ENCODE data around the gene EPGN. TPM values are rescaled to one million over a fixed set of nuclear protein-coding genes. Genes with fewer than 3 reads are reported as not detected.

The EPGN gene
- total and polyA plus RNA-seq, 9 donors = 0.18 to 6.5 (median 0.34) TPM; not detected in 3

DNA sequence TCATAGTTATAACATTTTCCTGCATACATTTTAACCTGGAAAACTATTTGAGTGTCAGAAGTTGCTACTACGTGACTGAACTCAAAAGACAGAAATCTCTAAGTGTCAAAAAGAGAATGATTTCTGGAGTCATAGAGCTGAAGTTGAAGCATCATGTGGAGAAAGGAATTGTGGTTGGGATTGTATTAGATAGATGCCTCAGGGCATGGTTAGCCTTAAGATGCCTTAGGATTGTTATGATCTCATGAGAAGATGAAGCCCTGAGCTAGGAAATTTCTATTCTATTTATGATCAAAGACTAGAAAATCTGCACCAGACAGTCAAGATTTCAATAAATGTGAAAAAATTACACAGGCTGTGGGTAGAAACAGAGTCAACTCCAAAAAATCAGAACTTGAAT is 20.2 kb downstream of the EPGN start:
- Histone ChIP-seq H3K36me3 (no peaks in the 10 kb centered on the region), H3K9me3 (no peaks in the 10 kb centered on the region), H3K4me1 (ENCODE audit: insufficient read depth) (no peaks in the 10 kb centered on the region), H3K27ac (no peak overlapping the region), H3K4me3 (no peak overlapping the region), H3K27me3 (no peaks in the 10 kb centered on the region)
- 88 to 94% (median 92%) methylated on average over 1 of the region's 1 CpG for WGBS, 3 donors
- intact Hi-C loops (cut with DNase I) = no loop called here
- no peak for TF ChIP-seq POLR2A (IDR thresholded peaks at IDR 0.05)
- no peak for TF ChIP-seq EP300 (IDR thresholded peaks at IDR 0.05)
- TF ChIP-seq, protein P1, sequence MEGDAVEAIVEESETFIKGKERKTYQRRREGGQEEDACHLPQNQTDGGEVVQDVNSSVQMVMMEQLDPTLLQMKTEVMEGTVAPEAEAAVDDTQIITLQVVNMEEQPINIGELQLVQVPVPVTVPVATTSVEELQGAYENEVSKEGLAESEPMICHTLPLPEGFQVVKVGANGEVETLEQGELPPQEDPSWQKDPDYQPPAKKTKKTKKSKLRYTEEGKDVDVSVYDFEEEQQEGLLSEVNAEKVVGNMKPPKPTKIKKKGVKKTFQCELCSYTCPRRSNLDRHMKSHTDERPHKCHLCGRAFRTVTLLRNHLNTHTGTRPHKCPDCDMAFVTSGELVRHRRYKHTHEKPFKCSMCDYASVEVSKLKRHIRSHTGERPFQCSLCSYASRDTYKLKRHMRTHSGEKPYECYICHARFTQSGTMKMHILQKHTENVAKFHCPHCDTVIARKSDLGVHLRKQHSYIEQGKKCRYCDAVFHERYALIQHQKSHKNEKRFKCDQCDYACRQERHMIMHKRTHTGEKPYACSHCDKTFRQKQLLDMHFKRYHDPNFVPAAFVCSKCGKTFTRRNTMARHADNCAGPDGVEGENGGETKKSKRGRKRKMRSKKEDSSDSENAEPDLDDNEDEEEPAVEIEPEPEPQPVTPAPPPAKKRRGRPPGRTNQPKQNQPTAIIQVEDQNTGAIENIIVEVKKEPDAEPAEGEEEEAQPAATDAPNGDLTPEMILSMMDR (IDR thresholded peaks at IDR 0.05) = no peak
- DNase-seq = no peak

DNA sequence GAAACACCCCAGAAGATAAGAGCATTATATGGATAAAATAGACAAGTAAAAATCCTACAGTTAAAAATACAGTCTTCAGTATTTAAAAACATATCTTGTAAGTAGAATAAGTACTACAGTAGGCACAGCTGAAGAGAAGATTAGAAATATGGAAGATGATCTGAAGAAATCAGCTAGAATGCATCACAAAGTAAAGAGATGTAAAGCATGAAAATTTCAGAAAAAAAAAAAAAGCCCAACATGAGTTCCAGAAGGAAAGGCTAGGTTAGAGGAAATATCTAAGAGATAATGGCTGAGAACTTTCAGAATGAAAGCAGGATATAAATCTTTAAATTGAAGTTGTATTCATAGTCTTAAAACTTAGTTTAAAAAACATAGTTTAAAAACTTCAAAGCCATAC is 21.0 kb downstream of the EPGN start:
- Histone ChIP-seq H3K36me3 (no peaks in the 10 kb centered on the region), H3K4me1 (ENCODE audit: insufficient read depth) (no peaks in the 10 kb centered on the region), H3K27ac (no peak overlapping the region), H3K9me3 (no peaks in the 10 kb centered on the region), H3K4me3 (no peak overlapping the region), H3K27me3 (no peaks in the 10 kb centered on the region)
- TF ChIP-seq, protein P1 (IDR thresholded peaks at IDR 0.05) = no peak
- TF ChIP-seq POLR2A (IDR thresholded peaks at IDR 0.05) (no peak), EP300 (IDR thresholded peaks at IDR 0.05) (no peak)
- intact Hi-C loops (cut with DNase I) = no loop called here
- DNase-seq = no peak

DNA sequence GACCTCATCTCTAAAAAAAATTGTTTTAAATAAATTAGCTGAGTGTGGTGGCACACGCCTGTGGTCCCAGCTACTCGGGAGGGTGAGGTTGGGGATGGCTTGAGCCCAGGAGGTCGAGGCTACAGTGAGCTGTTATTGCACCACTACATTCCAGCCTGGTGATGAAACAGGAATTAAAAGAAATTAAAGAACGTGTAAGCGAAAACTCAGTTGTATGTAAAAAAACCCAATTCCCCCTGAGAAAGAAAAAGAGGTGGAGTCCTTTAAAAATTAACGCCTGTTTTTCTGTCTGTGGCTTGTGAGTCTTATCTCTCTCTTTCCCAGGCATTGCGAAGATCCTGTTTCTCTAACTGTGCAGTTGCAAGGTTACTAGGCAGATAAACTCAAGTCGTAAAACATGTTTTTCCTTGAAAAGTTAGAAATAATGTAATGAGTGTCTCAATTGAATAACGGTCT is 22.1 kb downstream of the EPGN start:
- no peaks in the 10 kb centered on the region for H3K36me3 ChIP-seq
- H3K9me3 ChIP-seq = no peaks in the 10 kb centered on the region
- WGBS, 3 donors = 22 to 34% (median 26%) methylated on average over 9 of the region's 9 CpGs
- no peak for DNase-seq
- no peak overlapping the region for H3K27ac ChIP-seq
- H3K27me3 ChIP-seq = no peaks in the 10 kb centered on the region
- no peaks in the 10 kb centered on the region for H3K4me1 ChIP-seq (ENCODE audit: insufficient read depth)
- no peak overlapping the region for H3K4me3 ChIP-seq
- TF ChIP-seq, protein P1 (IDR thresholded peaks at IDR 0.05) = no peak
- TF ChIP-seq EP300 (IDR thresholded peaks at IDR 0.05) = no peak
- no peak for TF ChIP-seq POLR2A (IDR thresholded peaks at IDR 0.05)
- intact Hi-C loops (cut with DNase I) = no loop called here

DNA sequence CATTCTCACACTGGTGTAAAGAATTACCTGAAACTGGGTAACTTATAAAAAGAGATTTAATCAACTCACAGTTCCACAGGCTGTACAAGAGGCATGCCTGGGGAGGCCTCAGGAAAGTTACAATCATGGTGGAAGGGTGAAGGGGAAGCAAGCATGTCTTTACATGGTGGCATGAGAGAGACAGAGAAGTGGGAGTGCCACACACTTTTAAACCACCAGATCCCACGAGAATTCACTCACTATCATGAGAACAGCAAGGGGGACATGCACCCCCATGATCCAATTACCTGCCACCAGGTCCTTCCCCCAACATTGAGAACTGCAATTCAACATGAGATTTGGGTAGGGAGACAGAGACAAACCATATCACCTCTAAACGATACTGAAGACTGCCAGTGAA is 23.0 kb downstream of the EPGN start:
- H3K4me1 ChIP-seq (ENCODE audit: insufficient read depth) = no peaks in the 10 kb centered on the region
- H3K27me3 ChIP-seq = no peaks in the 10 kb centered on the region
- no peaks in the 10 kb centered on the region for H3K9me3 ChIP-seq
- TF ChIP-seq, protein P1 (IDR thresholded peaks at IDR 0.05) = no peak
- TF ChIP-seq EP300 (IDR thresholded peaks at IDR 0.05) (no peak), POLR2A (IDR thresholded peaks at IDR 0.05) (no peak)
- intact Hi-C loops (cut with DNase I) = no loop called here
- H3K4me3 ChIP-seq = no peak overlapping the region
- no peak overlapping the region for H3K27ac ChIP-seq
- no peaks in the 10 kb centered on the region for H3K36me3 ChIP-seq
- DNase-seq = no peak
- WGBS, 3 donors = 82 to 90% (median 82%) methylated on average over 2 of the region's 2 CpGs

DNA sequence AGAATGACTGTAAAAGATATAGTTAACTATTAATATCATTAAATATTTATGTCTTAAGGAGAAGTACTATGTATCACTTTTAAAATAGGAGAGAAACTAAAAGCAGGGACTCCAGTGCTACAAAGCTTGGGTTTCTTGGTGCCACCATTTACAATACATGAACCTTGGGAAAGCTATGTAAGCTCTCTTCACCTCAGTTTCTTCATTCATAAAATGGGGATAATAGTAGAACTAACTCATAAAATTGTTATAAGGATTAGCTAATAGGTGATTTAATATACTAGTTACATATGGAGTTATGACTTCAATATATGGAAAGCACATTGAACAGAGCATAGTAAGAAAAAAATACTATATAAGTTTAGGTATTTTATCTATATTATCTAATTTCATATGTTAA is 23.7 kb downstream of the EPGN start:
- H3K27ac ChIP-seq = no peak overlapping the region
- H3K36me3 ChIP-seq = no peaks in the 10 kb centered on the region
- TF ChIP-seq, protein P1 (IDR thresholded peaks at IDR 0.05) = no peak
- TF ChIP-seq POLR2A (IDR thresholded peaks at IDR 0.05) (no peak), EP300 (IDR thresholded peaks at IDR 0.05) (no peak)
- H3K9me3 ChIP-seq = no peaks in the 10 kb centered on the region
- intact Hi-C loops (cut with DNase I) = no loop called here
- no peaks in the 10 kb centered on the region for H3K4me1 ChIP-seq (ENCODE audit: insufficient read depth)
- DNase-seq = no peak
- no peaks in the 10 kb centered on the region for H3K27me3 ChIP-seq
- H3K4me3 ChIP-seq = no peak overlapping the region
